AG10803 (cell line): ENCODE results near the gene MAMLD1.

Experiments used
- DNase-seq: peaks from one replicate; pipeline ENCODE4 v3.0.0; 2010; ENCODE audit warnings: low read depth
- H3K4me3 ChIP-seq: 2 replicates; pipeline ENCODE4 v1.5.1; 2011; ENCODE audit warnings: mild to moderate bottlenecking, low read length, control low read depth
- TF ChIP-seq, protein P1 (sequence below): conservative IDR thresholded peaks from 2 replicates; pipeline ENCODE4 v1.5.1; 2011; ENCODE audit warnings: mild to moderate bottlenecking, low read length, control low read depth, inconsistent platforms

MAMLD1 gene

DNA sequence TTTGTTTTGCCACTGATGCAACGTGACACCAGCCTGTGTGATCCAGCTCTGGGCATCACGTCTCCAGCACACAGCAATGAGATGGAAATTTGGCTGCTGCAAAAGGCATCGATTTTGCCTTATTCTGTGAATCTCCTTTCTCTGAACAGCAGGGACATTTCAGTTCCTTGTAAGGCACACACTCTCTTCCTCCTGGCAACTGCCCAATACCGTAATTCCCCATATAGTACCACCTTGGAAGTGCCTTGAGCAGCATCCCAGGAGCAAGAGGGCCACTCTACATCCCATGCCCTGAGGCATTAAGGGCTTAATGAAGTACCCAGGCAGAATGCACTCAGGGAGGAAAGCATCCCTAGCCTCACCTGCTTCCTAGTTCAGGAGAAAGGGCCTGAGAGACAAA is 10.5 kb upstream of the MAMLD1 start:
- no peak overlapping the region for H3K4me3 ChIP-seq
- TF ChIP-seq, protein P1, sequence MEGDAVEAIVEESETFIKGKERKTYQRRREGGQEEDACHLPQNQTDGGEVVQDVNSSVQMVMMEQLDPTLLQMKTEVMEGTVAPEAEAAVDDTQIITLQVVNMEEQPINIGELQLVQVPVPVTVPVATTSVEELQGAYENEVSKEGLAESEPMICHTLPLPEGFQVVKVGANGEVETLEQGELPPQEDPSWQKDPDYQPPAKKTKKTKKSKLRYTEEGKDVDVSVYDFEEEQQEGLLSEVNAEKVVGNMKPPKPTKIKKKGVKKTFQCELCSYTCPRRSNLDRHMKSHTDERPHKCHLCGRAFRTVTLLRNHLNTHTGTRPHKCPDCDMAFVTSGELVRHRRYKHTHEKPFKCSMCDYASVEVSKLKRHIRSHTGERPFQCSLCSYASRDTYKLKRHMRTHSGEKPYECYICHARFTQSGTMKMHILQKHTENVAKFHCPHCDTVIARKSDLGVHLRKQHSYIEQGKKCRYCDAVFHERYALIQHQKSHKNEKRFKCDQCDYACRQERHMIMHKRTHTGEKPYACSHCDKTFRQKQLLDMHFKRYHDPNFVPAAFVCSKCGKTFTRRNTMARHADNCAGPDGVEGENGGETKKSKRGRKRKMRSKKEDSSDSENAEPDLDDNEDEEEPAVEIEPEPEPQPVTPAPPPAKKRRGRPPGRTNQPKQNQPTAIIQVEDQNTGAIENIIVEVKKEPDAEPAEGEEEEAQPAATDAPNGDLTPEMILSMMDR: no peak
- no peak for DNase-seq

DNA sequence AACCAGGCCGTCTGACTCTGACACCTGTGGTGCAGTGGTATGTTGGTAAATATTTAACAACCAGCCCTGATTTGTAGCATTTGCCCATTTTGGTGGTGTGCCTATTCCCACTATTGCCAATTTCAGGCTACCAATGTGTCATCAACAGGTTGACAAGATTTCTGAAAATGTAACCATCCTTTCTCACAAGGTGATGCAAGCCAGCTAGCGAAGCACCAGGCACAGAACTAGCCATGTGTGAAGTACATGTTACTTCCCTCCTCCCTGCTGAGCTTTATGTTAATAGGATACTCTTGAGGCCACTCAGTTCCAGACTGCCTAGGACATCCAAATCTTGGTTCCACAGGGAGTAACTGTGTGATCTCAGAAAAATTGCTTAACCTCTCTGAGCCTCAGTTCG is 7.2 kb upstream of the MAMLD1 start:
- no peak overlapping the region for H3K4me3 ChIP-seq
- TF ChIP-seq, protein P1: no peak
- DNase-seq: no peak

DNA sequence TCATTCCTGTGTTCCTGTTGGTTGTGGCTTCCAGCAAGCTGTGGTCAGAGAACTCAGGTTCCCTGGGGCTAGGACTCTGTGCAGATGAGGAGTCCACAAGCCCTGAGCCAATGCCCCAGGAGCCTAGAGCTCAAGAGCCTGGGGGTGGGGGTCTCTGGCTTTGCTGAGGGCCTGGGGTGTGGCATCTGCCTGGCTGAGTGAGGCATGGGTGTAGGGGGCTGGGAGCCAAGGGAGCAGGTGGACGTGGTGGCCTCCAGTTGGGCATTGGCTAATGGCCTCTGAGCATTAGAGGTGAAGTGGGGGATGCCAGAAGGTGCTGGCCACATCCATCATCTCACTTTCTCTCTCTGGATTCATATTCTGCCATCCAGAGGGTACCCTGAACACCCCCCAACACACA is 5.3 kb upstream of the MAMLD1 start:
- no peak overlapping the region for H3K4me3 ChIP-seq
- no peak for DNase-seq
- TF ChIP-seq, protein P1: no peak

DNA sequence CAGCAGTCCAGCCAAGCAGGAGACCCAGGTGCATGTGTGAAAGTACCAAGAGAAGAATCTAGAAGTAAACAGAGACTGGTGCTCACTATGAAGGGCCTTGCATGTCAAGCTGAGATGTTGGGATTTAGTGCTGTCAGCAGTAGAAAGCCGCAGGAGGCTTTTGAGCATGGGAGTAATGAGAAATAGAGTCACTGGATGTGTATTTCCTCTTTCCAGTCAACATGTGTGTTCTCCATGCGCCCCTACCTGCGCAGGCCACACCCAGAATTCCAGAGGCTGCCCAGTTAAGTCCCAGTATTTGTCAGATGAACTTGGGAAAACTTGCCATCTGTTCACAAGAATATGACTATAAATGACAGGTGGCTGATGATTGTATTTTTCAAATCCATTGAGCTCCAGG is 4.5 kb upstream of the MAMLD1 start:
- DNase-seq: no peak
- no peak overlapping the region for H3K4me3 ChIP-seq
- TF ChIP-seq, protein P1: no peak

DNA sequence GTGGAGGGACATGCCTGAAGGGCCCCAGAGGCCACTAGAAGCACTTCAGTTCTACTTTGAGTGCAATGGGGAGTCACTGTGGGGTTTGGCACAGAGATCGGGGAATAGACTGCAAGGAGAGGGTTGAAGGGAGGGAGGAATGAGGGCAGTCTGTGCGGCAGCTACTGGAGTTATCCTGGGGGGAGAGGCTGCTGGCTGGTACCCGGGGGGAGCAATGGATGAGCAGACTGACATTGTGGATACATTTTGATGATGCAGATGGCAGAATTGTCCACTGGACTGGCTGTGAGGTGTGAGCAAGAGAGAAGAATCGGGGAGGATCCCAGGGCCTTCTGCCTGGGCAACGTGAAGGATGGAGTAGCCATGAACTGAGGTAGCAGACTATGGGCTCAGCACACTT is 2.8 kb upstream of the MAMLD1 start:
- no peak overlapping the region for H3K4me3 ChIP-seq
- TF ChIP-seq, protein P1: no peak
- no peak for DNase-seq

GRCh38 chrX:150361070-150361776 is 1.9 kb upstream of the MAMLD1 start:
- peak overlapping the region; percentile 76 for H3K4me3 ChIP-seq
- DNase-seq: no peak
- TF ChIP-seq, protein P1: no peak

DNA sequence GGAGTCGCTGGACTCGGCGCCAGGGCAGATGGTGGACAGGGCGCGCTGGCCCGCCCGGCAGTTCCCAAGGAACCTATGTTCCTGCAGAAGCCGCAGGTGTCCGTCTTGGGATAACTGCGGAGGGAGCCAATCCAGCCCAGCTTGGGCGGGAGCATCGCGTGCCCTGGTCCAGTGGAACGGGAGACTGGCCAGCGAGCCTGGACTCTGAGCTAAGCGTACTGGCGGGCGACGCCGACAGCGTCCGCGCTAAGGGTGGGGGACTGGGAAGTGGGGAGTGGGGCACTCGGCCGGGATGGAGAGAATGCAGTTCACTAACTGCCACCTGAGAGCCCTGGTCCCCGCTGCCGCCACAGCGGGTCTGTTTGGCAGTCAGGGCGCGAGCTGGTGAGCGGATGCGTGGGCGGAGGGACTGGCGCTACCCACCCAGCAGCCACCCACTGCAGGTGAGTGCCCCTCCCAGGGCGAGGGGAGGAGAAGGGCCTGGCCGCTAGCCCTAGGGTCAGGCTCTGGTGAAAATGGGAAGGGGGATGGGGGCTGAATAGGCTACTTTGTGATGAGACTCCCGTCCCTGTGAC is 1.3 kb upstream of the MAMLD1 start:
- no peak for DNase-seq
- TF ChIP-seq, protein P1: no peak
- H3K4me3 ChIP-seq: peak overlapping the region; percentile 76
